Measurements from ENCODE around the gene HOXB3. TPM values are rescaled to one million over a fixed set of nuclear protein-coding genes. Genes with fewer than 3 reads are reported as not detected.

HOXB3 gene
- polyA plus RNA-seq, 1 donor = 30.8 TPM

GRCh38 chr17:48596000-48596734 lies 6.1 kb upstream of the HOXB3 start:
- H3K4me1 ChIP-seq (ENCODE audit: control insufficient read depth, insufficient read depth, low read length) = peaks cover 37% of the 10 kb centered on the region
- WGBS (ENCODE audit: insufficient coverage, low lambda C conversion rate) = no CpG with 5 or more reads among the region's 54 CpGs

GRCh38 chr17:48595278-48595999 lies 5.4 kb upstream of the HOXB3 start:
- no CpG with 5 or more reads among the region's 25 CpGs for WGBS (ENCODE audit: insufficient coverage, low lambda C conversion rate)
- Histone ChIP-seq H3K9me3 (ENCODE audit: control insufficient read depth, low read depth, low read length) (peaks cover 19% of the 10 kb centered on the region), H3K36me3 (ENCODE audit: control insufficient read depth, insufficient read depth, low read length) (peaks cover 12% of the 10 kb centered on the region), H3K27ac (ENCODE audit: low read length) (peak overlapping the region; percentile 59), H3K4me1 (ENCODE audit: control insufficient read depth, insufficient read depth, low read length) (peaks cover 35% of the 10 kb centered on the region), H3K27me3 (ENCODE audit: control insufficient read depth, insufficient read depth, low read length) (peaks cover 99% of the 10 kb centered on the region), H3K4me3 (ENCODE audit: low read length) (peak overlapping the region; percentile 59)
- DNase-seq = no peak

More at GRCh38 chr17:48596000-48596734, 6.1 kb upstream of the HOXB3 start:
- no peak for DNase-seq
- H3K27ac ChIP-seq (ENCODE audit: low read length) = peak overlapping the region; percentile 47
- H3K4me3 ChIP-seq (ENCODE audit: low read length) = peak overlapping the region; percentile 59
- peaks cover 19% of the 10 kb centered on the region for H3K9me3 ChIP-seq (ENCODE audit: control insufficient read depth, low read depth, low read length)
- peaks cover 9% of the 10 kb centered on the region for H3K36me3 ChIP-seq (ENCODE audit: control insufficient read depth, insufficient read depth, low read length)
- H3K27me3 ChIP-seq (ENCODE audit: control insufficient read depth, insufficient read depth, low read length) = peaks cover 99% of the 10 kb centered on the region

GRCh38 chr17:48594538-48595277 lies 4.7 kb upstream of the HOXB3 start:
- peak in 1 of 2 donors; percentile 10 for DNase-seq
- WGBS (ENCODE audit: insufficient coverage, low lambda C conversion rate) = no CpG with 5 or more reads among the region's 25 CpGs
- Histone ChIP-seq H3K4me1 (ENCODE audit: control insufficient read depth, insufficient read depth, low read length) (peaks cover 31% of the 10 kb centered on the region), H3K27me3 (ENCODE audit: control insufficient read depth, insufficient read depth, low read length) (peaks cover 99% of the 10 kb centered on the region), H3K36me3 (ENCODE audit: control insufficient read depth, insufficient read depth, low read length) (peaks cover 12% of the 10 kb centered on the region), H3K9me3 (ENCODE audit: control insufficient read depth, low read depth, low read length) (peaks cover 19% of the 10 kb centered on the region), H3K27ac (ENCODE audit: low read length) (peak overlapping the region; percentile 59), H3K4me3 (ENCODE audit: low read length) (peak overlapping the region; percentile 5)

- Histone ChIP-seq H3K4me3 (ENCODE audit: low read length) (peak overlapping the region; percentile 5), H3K27me3 (ENCODE audit: control insufficient read depth, insufficient read depth, low read length) (peaks cover 99% of the 10 kb centered on the region), H3K4me1 (ENCODE audit: control insufficient read depth, insufficient read depth, low read length) (peaks cover 30% of the 10 kb centered on the region), H3K27ac (ENCODE audit: low read length) (peak overlapping the region; percentile 59), H3K9me3 (ENCODE audit: control insufficient read depth, low read depth, low read length) (peaks cover 19% of the 10 kb centered on the region), H3K36me3 (ENCODE audit: control insufficient read depth, insufficient read depth, low read length) (peaks cover 12% of the 10 kb centered on the region)
- WGBS (ENCODE audit: insufficient coverage, low lambda C conversion rate) = 67% methylated on average over 1 of the region's 37 CpGs
- DNase-seq = peak; percentile 77 to 82
Observed at GRCh38 chr17:48593840-48594537, 3.9 kb upstream of the HOXB3 start.

- peaks cover 12% of the 10 kb centered on the region for H3K36me3 ChIP-seq (ENCODE audit: control insufficient read depth, insufficient read depth, low read length)
- H3K27ac ChIP-seq (ENCODE audit: low read length) = peak within 1 kb of the TSS; percentile 85
- DNase-seq = peak in 1 of 2 donors; percentile 10
- H3K9me3 ChIP-seq (ENCODE audit: control insufficient read depth, low read depth, low read length) = peaks cover 19% of the 10 kb centered on the region
- peak within 1 kb of the TSS; percentile 45 for H3K4me3 ChIP-seq (ENCODE audit: low read length)
- no CpG with 5 or more reads among the region's 50 CpGs for WGBS (ENCODE audit: insufficient coverage, low lambda C conversion rate)
- H3K27me3 ChIP-seq (ENCODE audit: control insufficient read depth, insufficient read depth, low read length) = peaks cover 99% of the 10 kb centered on the region
- H3K4me1 ChIP-seq (ENCODE audit: control insufficient read depth, insufficient read depth, low read length) = peaks cover 27% of the 10 kb centered on the region
Observed at GRCh38 chr17:48593126-48593829, 3.2 kb upstream of the HOXB3 start, which contains the start of gene HOXB5. TSS of gene HOXB5 (minus strand) at chr17:48593779. CDS start at chr17:48593682, 97 bp downstream.

- H3K9me3 ChIP-seq (ENCODE audit: control insufficient read depth, low read depth, low read length) = peaks cover 14% of the 10 kb centered on the region
- H3K4me3 ChIP-seq (ENCODE audit: low read length) = peak overlapping the region; percentile 45
- WGBS (ENCODE audit: insufficient coverage, low lambda C conversion rate) = no CpG with 5 or more reads among the region's 14 CpGs
- peak overlapping the region; percentile 85 for H3K27ac ChIP-seq (ENCODE audit: low read length)
- H3K4me1 ChIP-seq (ENCODE audit: control insufficient read depth, insufficient read depth, low read length) = peaks cover 26% of the 10 kb centered on the region
- no peak for DNase-seq
- H3K27me3 ChIP-seq (ENCODE audit: control insufficient read depth, insufficient read depth, low read length) = peaks cover 98% of the 10 kb centered on the region
- H3K36me3 ChIP-seq (ENCODE audit: control insufficient read depth, insufficient read depth, low read length) = peaks cover 12% of the 10 kb centered on the region
Observed at GRCh38 chr17:48592577-48592976, 2.5 kb upstream of the HOXB3 start.

- no CpG with 5 or more reads among the region's 33 CpGs for WGBS (ENCODE audit: insufficient coverage, low lambda C conversion rate)
Observed at GRCh38 chr17:48592057-48592514, 2.0 kb upstream of the HOXB3 start.

GRCh38 chr17:48591255-48592056 lies 1.4 kb upstream of the HOXB3 start:
- peak overlapping the region; percentile 85 for H3K27ac ChIP-seq (ENCODE audit: low read length)
- no peak for DNase-seq
- H3K27me3 ChIP-seq (ENCODE audit: control insufficient read depth, insufficient read depth, low read length) = peaks cover 98% of the 10 kb centered on the region
- H3K4me1 ChIP-seq (ENCODE audit: control insufficient read depth, insufficient read depth, low read length) = peaks cover 26% of the 10 kb centered on the region
- peaks cover 12% of the 10 kb centered on the region for H3K36me3 ChIP-seq (ENCODE audit: control insufficient read depth, insufficient read depth, low read length)
- peak overlapping the region; percentile 45 for H3K4me3 ChIP-seq (ENCODE audit: low read length)
- H3K9me3 ChIP-seq (ENCODE audit: control insufficient read depth, low read depth, low read length) = peaks cover 11% of the 10 kb centered on the region
- 43% methylated on average over 1 of the region's 10 CpGs for WGBS (ENCODE audit: insufficient coverage, low lambda C conversion rate)

More at GRCh38 chr17:48592057-48592514, 2.0 kb upstream of the HOXB3 start:
- no peak for DNase-seq
- Histone ChIP-seq H3K4me1 (ENCODE audit: control insufficient read depth, insufficient read depth, low read length) (peaks cover 23% of the 10 kb centered on the region), H3K27me3 (ENCODE audit: control insufficient read depth, insufficient read depth, low read length) (peaks cover 98% of the 10 kb centered on the region), H3K4me3 (ENCODE audit: low read length) (peak overlapping the region; percentile 45), H3K36me3 (ENCODE audit: control insufficient read depth, insufficient read depth, low read length) (peaks cover 12% of the 10 kb centered on the region), H3K9me3 (ENCODE audit: control insufficient read depth, low read depth, low read length) (peaks cover 11% of the 10 kb centered on the region), H3K27ac (ENCODE audit: low read length) (peak overlapping the region; percentile 85)

Measured in large intestine (tissue), 3 donors.